Cardiac septum (tissue), 1 donor: ENCODE results near the gene HSPA1B. TPM values are rescaled to one million over a fixed set of nuclear protein-coding genes. Genes with fewer than 3 reads are reported as not detected.
A peak's percentile ranks its signal among the peaks of the same experiment; 100 is the strongest.
"Not testable (repeated sequence)": the region's sequence is repeated elsewhere in the genome, so short reads cannot be mapped to it uniquely, and the experiment has no call there.

Source experiments
- DNase-seq: peaks from one replicate; pipeline ENCODE4 v3.0.0-alpha.2; 2020; ENCODE audit warnings: low spot score
- intact Hi-C: fragments of 100-400 bp; cut with DNase I; formaldehyde crosslinking; loops from one replicate; pipeline ENCODE4 v1.14.0; 2022
- long read RNA-seq: library from polyadenylated mRNA; unstranded; transcript quantifications from one replicate; pipeline ENCODE4 v2.0.0, GENCODE V29; 2021
- total RNA-seq: library from RNA; stranded (reverse); fragmentation: NEBNext Ultra II Directional; extraction: Animal tissue kit (Norgen Biotek cat#: 25700); gene quantifications from one replicate; pipeline ENCODE4 v1.2.1, GENCODE V29; 2021
- donor health status: DM: no; HTN: no; CAD: no.

HSPA1B gene
- 221 TPM for total RNA-seq
- long read RNA-seq, transcript HSPA1B-201 (1 exons, 2,521 nt): major isoform, 80 of 80 reads
- long read RNA-seq, partial matches to known transcripts: 0 of 80 reads
- long read RNA-seq, other reads (novel, unspliced or antisense): 0 of 80 reads

GRCh38 chr6:31827286-31828079 lies at the start of gene HSPA1B:
HSPA1B (plus strand) TSS chr6:31827738; CDS start chr6:31827951, 213 bp downstream.
- peak; percentile 99 for DNase-seq
- intact Hi-C loops: no loop called here

- intact Hi-C loops: no loop called here
- DNase-seq: no peak
Observed at GRCh38 chr6:31778193-31778592, 49.3 kb upstream of the HSPA1B start.

- intact Hi-C loops: no loop called here
Observed at GRCh38 chr6:31778999-31779885, 48.3 kb upstream of the HSPA1B start.

GRCh38 chr6:31779908-31780307 lies 47.6 kb upstream of the HSPA1B start:
- no peak for DNase-seq
- intact Hi-C loops: no loop called here

More at GRCh38 chr6:31778999-31779885, 48.3 kb upstream of the HSPA1B start:
- DNase-seq: no peak

GRCh38 chr6:31780507-31781243 lies 46.9 kb upstream of the HSPA1B start:
- intact Hi-C loops: no loop called here
- no peak for DNase-seq

GRCh38 chr6:31781244-31782125 lies 46.1 kb upstream of the HSPA1B start:
- intact Hi-C loops: no loop called here

GRCh38 chr6:31782126-31782855 lies 45.2 kb upstream of the HSPA1B start:
- DNase-seq: no peak
- intact Hi-C loops: no loop called here

More at GRCh38 chr6:31781244-31782125, 46.1 kb upstream of the HSPA1B start:
- no peak for DNase-seq

GRCh38 chr6:31784098-31784925 lies 43.2 kb upstream of the HSPA1B start:
- intact Hi-C loops: no loop called here
- no peak for DNase-seq

GRCh38 chr6:31785475-31785874 lies 42.1 kb upstream of the HSPA1B start:
- DNase-seq: no peak

GRCh38 chr6:31791324-31792089 lies 36.0 kb upstream of the HSPA1B start:
- no peak for DNase-seq
- intact Hi-C loops: no loop called here

More at GRCh38 chr6:31785475-31785874, 42.1 kb upstream of the HSPA1B start:
- intact Hi-C loops: no loop called here

GRCh38 chr6:31792090-31792374 lies 35.5 kb upstream of the HSPA1B start:
- intact Hi-C loops: no loop called here
- no peak for DNase-seq

- intact Hi-C loops: no loop called here
Observed at GRCh38 chr6:31792761-31793171, 34.8 kb upstream of the HSPA1B start.

GRCh38 chr6:31793927-31794245 lies 33.7 kb upstream of the HSPA1B start:
- intact Hi-C loops, DNase-seq: not testable (repeated sequence)

More at GRCh38 chr6:31792761-31793171, 34.8 kb upstream of the HSPA1B start:
- no peak for DNase-seq

- intact Hi-C loops: no loop called here
Observed at GRCh38 chr6:31794294-31794865, 33.2 kb upstream of the HSPA1B start.

GRCh38 chr6:31794866-31795615 lies 32.5 kb upstream of the HSPA1B start:
- no peak for DNase-seq
- intact Hi-C loops: loop anchor here (5.0 kb wide), 1 partner anchor 58 kb away; the partner anchor contains the start of gene CLIC1

More at GRCh38 chr6:31794294-31794865, 33.2 kb upstream of the HSPA1B start:
- DNase-seq: no peak
